Measurements from ENCODE around the gene SLIT1. TPM values are rescaled to one million over a fixed set of nuclear protein-coding genes. Genes with fewer than 3 reads are reported as not detected.

Gene SLIT1
- total RNA-seq, 1 donor from 2014 or later, result 0.72 TPM

GRCh38 chr10:97065128-97065527, 120.6 kb downstream of the SLIT1 start:
- DNase-seq (ENCODE audit: low spot score), result no peak

GRCh38 chr10:97063983-97064837, 121.5 kb downstream of the SLIT1 start:
- DNase-seq (ENCODE audit: low spot score), result no peak

GRCh38 chr10:97063271-97063982, 122.3 kb downstream of the SLIT1 start:
- no peak for DNase-seq (ENCODE audit: low spot score)

- DNase-seq (ENCODE audit: low spot score), result no peak
Measured at GRCh38 chr10:97062456-97062855, 123.3 kb downstream of the SLIT1 start.

GRCh38 chr10:97062046-97062445, 123.7 kb downstream of the SLIT1 start:
- no peak for DNase-seq (ENCODE audit: low spot score)

- DNase-seq (ENCODE audit: low spot score), result no peak
Measured at GRCh38 chr10:97061423-97061822, 124.3 kb downstream of the SLIT1 start.

- no peak for DNase-seq (ENCODE audit: low spot score)
Measured at GRCh38 chr10:97060441-97061084, 125.2 kb downstream of the SLIT1 start.

GRCh38 chr10:97059872-97060205, 125.9 kb downstream of the SLIT1 start:
- DNase-seq (ENCODE audit: low spot score), result no peak

GRCh38 chr10:97059006-97059871, 126.5 kb downstream of the SLIT1 start:
- DNase-seq (ENCODE audit: low spot score), result no peak

GRCh38 chr10:97058521-97058920, 127.2 kb downstream of the SLIT1 start:
- DNase-seq (ENCODE audit: low spot score), result no peak

- no peak for DNase-seq (ENCODE audit: low spot score)
Measured at GRCh38 chr10:97057491-97058235, 128.1 kb downstream of the SLIT1 start.

- DNase-seq (ENCODE audit: low spot score), result no peak
Measured at GRCh38 chr10:97056003-97056630, 129.6 kb downstream of the SLIT1 start.

- no peak for DNase-seq (ENCODE audit: low spot score)
Measured at GRCh38 chr10:97053276-97053675, 132.5 kb downstream of the SLIT1 start.

- DNase-seq (ENCODE audit: low spot score), result no peak
Measured at GRCh38 chr10:97050956-97051496, 134.7 kb downstream of the SLIT1 start.

GRCh38 chr10:97050205-97050745, 135.5 kb downstream of the SLIT1 start:
- DNase-seq (ENCODE audit: low spot score), result no peak

- DNase-seq (ENCODE audit: low spot score), result no peak
Measured at GRCh38 chr10:97049670-97050069, 136.1 kb downstream of the SLIT1 start.

GRCh38 chr10:97048649-97049427, 136.9 kb downstream of the SLIT1 start:
- DNase-seq (ENCODE audit: low spot score), result no peak

GRCh38 chr10:97047788-97048187, 138.0 kb downstream of the SLIT1 start:
- no peak for DNase-seq (ENCODE audit: low spot score)
